Spleen (tissue), 11 donors: ENCODE measurements around the gene CBARP. TPM values are rescaled to one million over a fixed set of nuclear protein-coding genes. Genes with fewer than 3 reads are reported as not detected.

Source experiments
- DNase-seq: peaks from one replicate; pipeline ENCODE4 v3.0.0-alpha.2; 2020
- H3K27ac ChIP-seq, 8 donors: fragments of 200-600 bp; sonication (generic) in 7 of 8; 1 replicate in 4 of 8; 2 replicates in 4 of 8; pipeline versions ENCODE4 v1.5.0 to v1.8.0; 2016 to 2021; ENCODE audit warnings: inconsistent platforms in 4 of 8, mild to moderate bottlenecking in 4 of 8, moderate library complexity in 1 of 8
- H3K27me3 ChIP-seq, 7 donors: fragments of 200-600 bp; sonication (generic) in 6 of 7; replicated peaks in 1 of 7; 1 replicate in 4 of 7; 2 replicates in 3 of 7; pipeline versions ENCODE4 v1.5.0 to v1.8.0; 2016 to 2021; ENCODE audit warnings: inconsistent platforms in 3 of 7, mild to moderate bottlenecking in 1 of 7
- H3K36me3 ChIP-seq, 6 donors: fragments of 200-600 bp; sonication (generic) in 5 of 6; 1 replicate in 4 of 6; 2 replicates in 2 of 6; pipeline versions ENCODE4 v1.5.0 to v1.8.0; 2016 to 2021; ENCODE audit warnings: inconsistent platforms in 2 of 6
- H3K4me1 ChIP-seq, 6 donors: fragments of 200-600 bp; sonication (generic) in 5 of 6; 1 replicate in 3 of 6; 2 replicates in 3 of 6; pipeline versions ENCODE4 v1.5.0 to v1.8.0; 2016 to 2021; ENCODE audit warnings: inconsistent platforms in 3 of 6
- H3K4me3 ChIP-seq, 8 donors: fragments of 200-600 bp; sonication (generic) in 7 of 8; 1 replicate in 4 of 8; 2 replicates in 4 of 8; pipeline versions ENCODE4 v1.5.0 to v1.8.0; 2016 to 2021; ENCODE audit warnings: inconsistent platforms in 4 of 8, mild to moderate bottlenecking in 4 of 8, moderate library complexity in 2 of 8
- H3K9me3 ChIP-seq, 8 donors: fragments of 200-600 bp; sonication (generic) in 7 of 8; 1 replicate in 4 of 8; 2 replicates in 4 of 8; pipeline versions ENCODE4 v1.5.0 to v1.8.0; 2016 to 2021; ENCODE audit warnings: inconsistent platforms in 4 of 8
- CTCF ChIP-seq, 11 experiments: fragments of 200-600 bp in 7 of 11; fragments of 450-650 bp in 4 of 11; sonication (generic) in 4 of 11; IDR thresholded peaks in 8 of 11; conservative IDR thresholded peaks in 3 of 11; 1 replicate in 7 of 11; 2 replicates in 4 of 11; pipeline versions ENCODE4 v1.4.0 to v1.8.0; 2016 to 2021; ENCODE audit warnings: antibody characterized with exemption in 11 of 11, inconsistent platforms in 4 of 11, mild to moderate bottlenecking in 1 of 11
- POLR2A ChIP-seq, 3 donors: fragments of 450-650 bp; IDR thresholded peaks; one replicate each; pipeline ENCODE4 v1.5.1; 2017; ENCODE audit warnings: antibody characterized with exemption in 3 of 3, mild to moderate bottlenecking in 1 of 3
- POLR2AphosphoS5 ChIP-seq, 3 donors: sonication (generic); formaldehyde crosslinking; IDR thresholded peaks; one replicate each; pipeline ENCODE4 v1.5.1; 2017; ENCODE audit warnings: antibody characterized with exemption in 3 of 3
- WGBS, 5 donors: extraction: QIAGEN DNeasy Blood & Tissue Kit in 3 of 5; methylation state at CpG; one replicate each; pipeline versions ENCODE4 v1.1.5 to v1.1.7; 2013 to 2018; 5-methylcytosine and 5-hydroxymethylcytosine counted together
- intact Hi-C: fragments of 100-400 bp; cut with DNase I; formaldehyde crosslinking; loops from one replicate; pipeline ENCODE4 v1.15.0; 2023; ENCODE audit warnings: low total_unique reads
- polyA plus RNA-seq, 3 donors: library from polyadenylated mRNA; stranded (reverse); fragments of 200-250 nt; gene quantifications; one replicate each; pipeline ENCODE4 v1.2.1, GENCODE V29; 2013
- total RNA-seq, 7 donors: library from RNA; depleted of rRNA in 3 of 7; stranded (reverse); fragments of >200 nt in 3 of 7; fragmentation: NEBNext Ultra II Directional in 4 of 7; extraction: Animal tissue kit (Norgen Biotek cat#: 25700) in 4 of 7; gene quantifications; one replicate each; pipeline versions ENCODE4 v1.1.0 to v1.2.1, GENCODE V29; 2016 to 2021
- donor health status: healthy with polysubstance abuse.
- donor health status: DM: no; HTN: no; CAD: no; lungs with moderate emphysema.
- donor health status: DM: no; HTN: no; CAD: no.
- donor health status: Bipolar disorder and iron deficiency.
- donor health status: healthy.
- donor health status: DM: no; HTN: no; CAD: no.
- donor health status: DM: yes; HTN: yes; CAD: no.

CBARP gene
- total and polyA plus RNA-seq, 10 donors = 0.05 to 1.2 (median 0.41) TPM; not detected in 2

GRCh38 chr19:1272423-1273262 lies 34.8 kb upstream of the CBARP start:
- Histone ChIP-seq H3K4me1 (peaks cover 73 to 91% (median 86%) of the 10 kb centered on the region in 6 donors), H3K9me3 (no peaks in the 10 kb centered on the region), H3K36me3 (peaks cover 10 to 60% (median 49%) of the 10 kb centered on the region in 6 donors), H3K4me3 (peak overlapping the region in 3 of 8 donors; percentile 64 to 91 (median 83)), H3K27me3 (no peaks in the 10 kb centered on the region), H3K27ac (peak overlapping the region; percentile 8 to 100 (median 100))
- no peak for TF ChIP-seq POLR2A (IDR thresholded peaks at IDR 0.05)
- no peak for TF ChIP-seq CTCF (IDR thresholded peaks at IDR 0.05 in 8 of 11, conservative IDR thresholded peaks at IDR 0.05 in 3 of 11)
- no peak for TF ChIP-seq POLR2AphosphoS5 (IDR thresholded peaks at IDR 0.05)
- no peak for DNase-seq
- 64 to 77% (median 71%) methylated on average over 33 of the region's 33 CpGs for WGBS, 5 donors
- intact Hi-C loops = loop anchor here (10.0 kb wide), 1 partner anchor 132 kb away; the partner anchor contains the start of genes DAZAP1 and GAMT

GRCh38 chr19:1271528-1272422 lies 34.0 kb upstream of the CBARP start:
- peak; percentile 83 for DNase-seq
- WGBS, 5 donors = 69 to 86% (median 74%) methylated on average over 31 to 37 of the region's 37 CpGs
- H3K4me3 ChIP-seq = peak overlapping the region in 7 of 8 donors; percentile 60 to 91 (median 82)

GRCh38 chr19:1270854-1271527 lies 33.2 kb upstream of the CBARP start:
- no peak for TF ChIP-seq CTCF (IDR thresholded peaks at IDR 0.05 in 8 of 11, conservative IDR thresholded peaks at IDR 0.05 in 3 of 11)
- TF ChIP-seq POLR2AphosphoS5 (IDR thresholded peaks at IDR 0.05) = peak in 2 of 3 donors; percentile 27 to 45
- TF ChIP-seq POLR2A (IDR thresholded peaks at IDR 0.05) = no peak
- intact Hi-C loops = loop anchor here (10.0 kb wide), 1 partner anchor 134 kb away; the partner anchor contains the start of genes DAZAP1 and GAMT
- H3K27me3 ChIP-seq = no peaks in the 10 kb centered on the region
- no peaks in the 10 kb centered on the region for H3K9me3 ChIP-seq
- DNase-seq = peak; percentile 85
- peak overlapping the region; percentile 60 to 91 (median 82) for H3K4me3 ChIP-seq
- peaks cover 74 to 92% (median 89%) of the 10 kb centered on the region in 6 donors for H3K4me1 ChIP-seq
- H3K27ac ChIP-seq = peak overlapping the region; percentile 29 to 100 (median 100)
- peaks cover 10 to 52% (median 47%) of the 10 kb centered on the region in 6 donors for H3K36me3 ChIP-seq
- 58 to 79% (median 68%) methylated on average over 25 to 26 of the region's 26 CpGs for WGBS, 5 donors

More at GRCh38 chr19:1271528-1272422, 34.0 kb upstream of the CBARP start:
- peak in 2 of 3 donors; percentile 45 to 69 for TF ChIP-seq POLR2AphosphoS5 (IDR thresholded peaks at IDR 0.05)
- TF ChIP-seq POLR2A (IDR thresholded peaks at IDR 0.05) = no peak
- Histone ChIP-seq H3K36me3 (peaks cover 10 to 52% (median 47%) of the 10 kb centered on the region in 6 donors), H3K9me3 (no peaks in the 10 kb centered on the region), H3K27me3 (no peaks in the 10 kb centered on the region), H3K27ac (peak overlapping the region; percentile 29 to 100 (median 100)), H3K4me1 (peaks cover 76 to 92% (median 89%) of the 10 kb centered on the region in 6 donors)
- intact Hi-C loops = loop anchor here (10.0 kb wide), 1 partner anchor 133 kb away; the partner anchor contains the start of genes DAZAP1 and GAMT
